Epithelial cell of proximal tubule (primary cell): ENCODE results near the gene GPS2. TPM values are rescaled to one million over a fixed set of nuclear protein-coding genes. Genes with fewer than 3 reads are reported as not detected.

ENCODE experiments used
- DNase-seq: peaks from one replicate; pipeline ENCODE4 v3.0.0-alpha.2; 2011; ENCODE audit warnings: low read depth
- H3K4me3 ChIP-seq: 2 replicates; pipeline ENCODE4 v1.5.1; 2011; ENCODE audit warnings: low read depth, mild to moderate bottlenecking, low read length
- CTCF ChIP-seq: conservative IDR thresholded peaks from 2 replicates; pipeline ENCODE4 v1.5.1; 2012; ENCODE audit warnings: low read depth, mild to moderate bottlenecking, low read length
- total RNA-seq: library from RNA; depleted of rRNA; stranded (reverse); fragments of >200 nt; gene quantifications from 2 replicates; pipeline ENCODE4 v1.2.3, GENCODE V29; 2015

The GPS2 gene
- total RNA-seq, 1 donor from 2014 or later: 104 TPM

- H3K4me3 ChIP-seq: no peak overlapping the region
- no peak for TF ChIP-seq CTCF
- DNase-seq: no peak
These were observed 51.4 kb downstream of the GPS2 start for GRCh38 chr17:7263801-7264078.

- DNase-seq: no peak
- TF ChIP-seq CTCF: no peak
- peak overlapping the region; percentile 58 for H3K4me3 ChIP-seq
These were observed 52.0 kb downstream of the GPS2 start for GRCh38 chr17:7262935-7263800.

Other genes with a start within 250 kb of the GPS2 start
- not detected in 2 replicates for gene CLEC10A, start 235.1 kb downstream of the GPS2 start, total RNA-seq
- not detected in 2 replicates for gene ASGR2, start 200.5 kb downstream of the GPS2 start, total RNA-seq
- gene ASGR1, start 136.0 kb downstream of the GPS2 start, total RNA-seq: 0.72 and 5.1 TPM in 2 replicates
- 2.6 and 7.8 TPM in 2 replicates for gene DLG4, start 95.5 kb downstream of the GPS2 start, total RNA-seq
- gene ACADVL, start 95.4 kb downstream of the GPS2 start, total RNA-seq: 320 and 573 TPM in 2 replicates
- 46.5 and 68.0 TPM in 2 replicates for gene DVL2, start 80.8 kb downstream of the GPS2 start, total RNA-seq
- 27.1 and 42.8 TPM in 2 replicates for gene PHF23, start 75.9 kb downstream of the GPS2 start, total RNA-seq
- 298 and 570 TPM in 2 replicates for gene GABARAP, start 72.9 kb downstream of the GPS2 start, total RNA-seq
- gene CTDNEP1, start 63.6 kb downstream of the GPS2 start, total RNA-seq: 36.4 and 58.5 TPM in 2 replicates
- 37.0 and 54.8 TPM in 2 replicates for gene ELP5, start 63.1 kb downstream of the GPS2 start, total RNA-seq
- 105 and 200 TPM in 2 replicates for gene CLDN7, start 52.9 kb downstream of the GPS2 start, total RNA-seq
- 0.23 and 0.36 TPM in 2 replicates for gene SLC2A4, start 33.6 kb downstream of the GPS2 start, total RNA-seq
- 0.14 and 0.35 TPM in 2 replicates for gene YBX2, start 20.7 kb downstream of the GPS2 start, total RNA-seq
- 353 and 817 TPM in 2 replicates for gene EIF5A, start 7.7 kb downstream of the GPS2 start, total RNA-seq
- gene NEURL4, start 14.0 kb upstream of the GPS2 start, total RNA-seq: 13.4 and 19.3 TPM in 2 replicates
- 0.81 and 1.4 TPM in 2 replicates for gene ACAP1, start 21.2 kb upstream of the GPS2 start, total RNA-seq
- gene KCTD11, start 36.8 kb upstream of the GPS2 start, total RNA-seq: 9.8 and 12.3 TPM in 2 replicates
- gene TMEM95, start 39.8 kb upstream of the GPS2 start, total RNA-seq: not detected in 2 replicates
- 5.4 and 7.3 TPM in 2 replicates for gene TNK1, start 65.7 kb upstream of the GPS2 start, total RNA-seq
- 33.0 and 59.0 TPM in 2 replicates for gene PLSCR3, start 79.2 kb upstream of the GPS2 start, total RNA-seq
- gene TMEM256, start 88.7 kb upstream of the GPS2 start, total RNA-seq: 134 and 163 TPM in 2 replicates
- 2.5 and 10.3 TPM in 2 replicates for gene NLGN2, start 92.5 kb upstream of the GPS2 start, total RNA-seq
- not detected in 2 replicates for gene SPEM1, start 105.0 kb upstream of the GPS2 start, total RNA-seq
- gene SPEM2, start 110.3 kb upstream of the GPS2 start, total RNA-seq: not detected in 2 replicates
- gene SPEM3, start 113.5 kb upstream of the GPS2 start, total RNA-seq: not detected in 2 replicates
- 24.6 and 25.0 TPM in 2 replicates for gene TMEM102, start 120.1 kb upstream of the GPS2 start, total RNA-seq
- 0.51 and 11.5 TPM in 2 replicates for gene FGF11, start 124.2 kb upstream of the GPS2 start, total RNA-seq
- gene CHRNB1, start 129.7 kb upstream of the GPS2 start, total RNA-seq: 21.3 and 30.7 TPM in 2 replicates
- gene ZBTB4, start 164.3 kb upstream of the GPS2 start, total RNA-seq: 17.9 and 24.6 TPM in 2 replicates
- not detected in 2 replicates for gene SLC35G6, start 166.1 kb upstream of the GPS2 start, total RNA-seq
- gene POLR2A, start 169.0 kb upstream of the GPS2 start, total RNA-seq: 30.3 and 30.5 TPM in 2 replicates
- gene TNFSF12, start 233.7 kb upstream of the GPS2 start, total RNA-seq: 25.2 and 31.8 TPM in 2 replicates
- 5.2 and 6.4 TPM in 2 replicates for gene TNFSF13, start 243.4 kb upstream of the GPS2 start, total RNA-seq
- 62.9 and 113 TPM in 2 replicates for gene SENP3, start 246.6 kb upstream of the GPS2 start, total RNA-seq